H1 (cell line): ENCODE results near the gene DOP1B. TPM values are rescaled to one million over a fixed set of nuclear protein-coding genes. Genes with fewer than 3 reads are reported as not detected.

ENCODE experiments used
- polyA plus RNA-seq, 7 experiments: library from polyadenylated mRNA; depleted of rRNA in 3 of 7; stranded (reverse) in 5 of 7; unstranded in 2 of 7; fragments of >200 nt in 5 of 7; fragments of 200-250 nt in 2 of 7; gene quantifications; 1 replicate in 5 of 7; 2 replicates in 1 of 7; 4 replicates in 1 of 7; pipeline versions ENCODE4 v1.2.1 to v1.2.3, GENCODE V29; 2011 to 2013; ENCODE audit warnings: missing spikeins in 2 of 7, mixed read lengths in 2 of 7
- total RNA-seq: library from RNA; stranded (reverse); fragmentation: NEBNext Ultra II Directional; extraction: Animal tissue kit (Norgen Biotek cat#: 25700); gene quantifications from 2 replicates; pipeline ENCODE4 v1.2.1, GENCODE V29; 2021
- TF ChIP-seq, protein P1 (sequence below): fragments of 300-600 bp; sonication (generic); IDR thresholded peaks from 2 replicates; pipeline ENCODE4 v1.7.1; 2012; ENCODE audit warnings: low read length, moderate library complexity, mild to moderate bottlenecking, inconsistent platforms; ENCODE audit not compliant: insufficient replicate concordance

DOP1B gene
- total and polyA plus RNA-seq, 2 of the 8 experiments (the other 6 are each of a cell fraction or from before 2014, with no cell fraction given) = 2.8 to 9.9 TPM

DNA sequence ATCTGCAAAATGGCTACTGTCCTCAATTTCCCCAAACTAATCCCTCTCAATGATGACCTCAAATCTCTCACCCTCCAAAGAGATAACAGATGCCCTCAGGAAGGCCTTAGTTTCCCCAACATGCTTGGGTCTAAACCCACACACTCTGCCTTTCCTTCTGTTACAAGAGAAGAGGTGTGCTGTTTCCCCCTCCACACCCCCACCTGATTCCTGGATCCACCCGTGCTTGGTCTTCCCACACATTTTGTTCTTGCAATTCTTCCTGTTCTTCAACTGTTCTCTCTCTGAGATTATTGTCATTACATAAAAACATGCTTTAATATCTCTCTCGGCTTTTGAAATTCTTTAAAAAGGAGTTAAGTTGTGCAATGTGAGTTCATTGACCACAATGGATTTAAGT lies 27.4 kb upstream of the DOP1B start (continued):
- TF ChIP-seq, protein P1, sequence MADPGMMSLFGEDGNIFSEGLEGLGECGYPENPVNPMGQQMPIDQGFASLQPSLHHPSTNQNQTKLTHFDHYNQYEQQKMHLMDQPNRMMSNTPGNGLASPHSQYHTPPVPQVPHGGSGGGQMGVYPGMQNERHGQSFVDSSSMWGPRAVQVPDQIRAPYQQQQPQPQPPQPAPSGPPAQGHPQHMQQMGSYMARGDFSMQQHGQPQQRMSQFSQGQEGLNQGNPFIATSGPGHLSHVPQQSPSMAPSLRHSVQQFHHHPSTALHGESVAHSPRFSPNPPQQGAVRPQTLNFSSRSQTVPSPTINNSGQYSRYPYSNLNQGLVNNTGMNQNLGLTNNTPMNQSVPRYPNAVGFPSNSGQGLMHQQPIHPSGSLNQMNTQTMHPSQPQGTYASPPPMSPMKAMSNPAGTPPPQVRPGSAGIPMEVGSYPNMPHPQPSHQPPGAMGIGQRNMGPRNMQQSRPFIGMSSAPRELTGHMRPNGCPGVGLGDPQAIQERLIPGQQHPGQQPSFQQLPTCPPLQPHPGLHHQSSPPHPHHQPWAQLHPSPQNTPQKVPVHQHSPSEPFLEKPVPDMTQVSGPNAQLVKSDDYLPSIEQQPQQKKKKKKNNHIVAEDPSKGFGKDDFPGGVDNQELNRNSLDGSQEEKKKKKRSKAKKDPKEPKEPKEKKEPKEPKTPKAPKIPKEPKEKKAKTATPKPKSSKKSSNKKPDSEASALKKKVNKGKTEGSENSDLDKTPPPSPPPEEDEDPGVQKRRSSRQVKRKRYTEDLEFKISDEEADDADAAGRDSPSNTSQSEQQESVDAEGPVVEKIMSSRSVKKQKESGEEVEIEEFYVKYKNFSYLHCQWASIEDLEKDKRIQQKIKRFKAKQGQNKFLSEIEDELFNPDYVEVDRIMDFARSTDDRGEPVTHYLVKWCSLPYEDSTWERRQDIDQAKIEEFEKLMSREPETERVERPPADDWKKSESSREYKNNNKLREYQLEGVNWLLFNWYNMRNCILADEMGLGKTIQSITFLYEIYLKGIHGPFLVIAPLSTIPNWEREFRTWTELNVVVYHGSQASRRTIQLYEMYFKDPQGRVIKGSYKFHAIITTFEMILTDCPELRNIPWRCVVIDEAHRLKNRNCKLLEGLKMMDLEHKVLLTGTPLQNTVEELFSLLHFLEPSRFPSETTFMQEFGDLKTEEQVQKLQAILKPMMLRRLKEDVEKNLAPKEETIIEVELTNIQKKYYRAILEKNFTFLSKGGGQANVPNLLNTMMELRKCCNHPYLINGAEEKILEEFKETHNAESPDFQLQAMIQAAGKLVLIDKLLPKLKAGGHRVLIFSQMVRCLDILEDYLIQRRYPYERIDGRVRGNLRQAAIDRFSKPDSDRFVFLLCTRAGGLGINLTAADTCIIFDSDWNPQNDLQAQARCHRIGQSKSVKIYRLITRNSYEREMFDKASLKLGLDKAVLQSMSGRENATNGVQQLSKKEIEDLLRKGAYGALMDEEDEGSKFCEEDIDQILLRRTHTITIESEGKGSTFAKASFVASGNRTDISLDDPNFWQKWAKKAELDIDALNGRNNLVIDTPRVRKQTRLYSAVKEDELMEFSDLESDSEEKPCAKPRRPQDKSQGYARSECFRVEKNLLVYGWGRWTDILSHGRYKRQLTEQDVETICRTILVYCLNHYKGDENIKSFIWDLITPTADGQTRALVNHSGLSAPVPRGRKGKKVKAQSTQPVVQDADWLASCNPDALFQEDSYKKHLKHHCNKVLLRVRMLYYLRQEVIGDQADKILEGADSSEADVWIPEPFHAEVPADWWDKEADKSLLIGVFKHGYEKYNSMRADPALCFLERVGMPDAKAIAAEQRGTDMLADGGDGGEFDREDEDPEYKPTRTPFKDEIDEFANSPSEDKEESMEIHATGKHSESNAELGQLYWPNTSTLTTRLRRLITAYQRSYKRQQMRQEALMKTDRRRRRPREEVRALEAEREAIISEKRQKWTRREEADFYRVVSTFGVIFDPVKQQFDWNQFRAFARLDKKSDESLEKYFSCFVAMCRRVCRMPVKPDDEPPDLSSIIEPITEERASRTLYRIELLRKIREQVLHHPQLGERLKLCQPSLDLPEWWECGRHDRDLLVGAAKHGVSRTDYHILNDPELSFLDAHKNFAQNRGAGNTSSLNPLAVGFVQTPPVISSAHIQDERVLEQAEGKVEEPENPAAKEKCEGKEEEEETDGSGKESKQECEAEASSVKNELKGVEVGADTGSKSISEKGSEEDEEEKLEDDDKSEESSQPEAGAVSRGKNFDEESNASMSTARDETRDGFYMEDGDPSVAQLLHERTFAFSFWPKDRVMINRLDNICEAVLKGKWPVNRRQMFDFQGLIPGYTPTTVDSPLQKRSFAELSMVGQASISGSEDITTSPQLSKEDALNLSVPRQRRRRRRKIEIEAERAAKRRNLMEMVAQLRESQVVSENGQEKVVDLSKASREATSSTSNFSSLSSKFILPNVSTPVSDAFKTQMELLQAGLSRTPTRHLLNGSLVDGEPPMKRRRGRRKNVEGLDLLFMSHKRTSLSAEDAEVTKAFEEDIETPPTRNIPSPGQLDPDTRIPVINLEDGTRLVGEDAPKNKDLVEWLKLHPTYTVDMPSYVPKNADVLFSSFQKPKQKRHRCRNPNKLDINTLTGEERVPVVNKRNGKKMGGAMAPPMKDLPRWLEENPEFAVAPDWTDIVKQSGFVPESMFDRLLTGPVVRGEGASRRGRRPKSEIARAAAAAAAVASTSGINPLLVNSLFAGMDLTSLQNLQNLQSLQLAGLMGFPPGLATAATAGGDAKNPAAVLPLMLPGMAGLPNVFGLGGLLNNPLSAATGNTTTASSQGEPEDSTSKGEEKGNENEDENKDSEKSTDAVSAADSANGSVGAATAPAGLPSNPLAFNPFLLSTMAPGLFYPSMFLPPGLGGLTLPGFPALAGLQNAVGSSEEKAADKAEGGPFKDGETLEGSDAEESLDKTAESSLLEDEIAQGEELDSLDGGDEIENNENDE = no peak
